BE2C (cell line): ENCODE measurements around the gene TREX2.

ENCODE experiments used
- DNase-seq: peaks from one replicate; pipeline ENCODE4 v3.0.0-alpha.2; 2020
- H3K27me3 ChIP-seq: fragments of 250-450 bp; sonication (Bioruptor Pico); 2 replicates; pipeline ENCODE4 v1.5.1; 2020; ENCODE audit warnings: mild to moderate bottlenecking
- H3K36me3 ChIP-seq: fragments of 250-450 bp; sonication (Bioruptor Pico); 2 replicates; pipeline ENCODE4 v1.5.1; 2020; ENCODE audit warnings: mild to moderate bottlenecking
- H3K4me1 ChIP-seq: fragments of 250-450 bp; sonication (Bioruptor Pico); 2 replicates; pipeline ENCODE4 v1.5.1; 2020
- H3K4me3 ChIP-seq: 2 replicates; pipeline ENCODE4 v1.5.1; 2011; ENCODE audit warnings: low read depth, low read length
- H3K9me3 ChIP-seq: fragments of 250-450 bp; sonication (Bioruptor Pico); 2 replicates; pipeline ENCODE4 v1.5.1; 2020
- TF ChIP-seq, protein P1 (sequence below): IDR thresholded peaks from 2 replicates; pipeline ENCODE4 v1.5.1; 2012; ENCODE audit warnings: mild to moderate bottlenecking, low read depth, low read length

TREX2 gene

DNA sequence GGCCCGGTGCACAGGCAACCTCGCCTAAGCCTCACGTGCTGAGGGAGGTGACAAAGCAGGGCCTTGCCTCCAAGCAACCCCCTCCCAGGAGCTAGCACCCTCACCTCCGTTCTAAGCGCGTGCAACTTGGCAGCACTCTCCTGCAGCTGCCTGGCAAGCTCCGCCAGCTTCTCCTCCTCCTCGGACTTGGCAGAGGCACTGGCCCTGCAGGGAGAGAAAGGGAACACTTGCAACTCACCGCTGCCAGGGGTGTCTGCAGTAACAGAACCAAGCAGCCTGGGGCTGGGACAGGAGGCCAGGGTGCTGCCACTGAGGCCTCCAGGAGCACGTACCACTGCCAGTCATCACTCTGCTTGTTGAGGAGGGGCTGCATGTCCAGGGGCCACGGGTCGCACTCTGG lies 10.3 kb upstream of the TREX2 start:
- Histone ChIP-seq H3K27me3 (no peaks in the 10 kb centered on the region), H3K4me1 (no peaks in the 10 kb centered on the region), H3K9me3 (no peaks in the 10 kb centered on the region), H3K4me3 (no peak overlapping the region), H3K36me3 (no peaks in the 10 kb centered on the region; the same call in 1 of the 2 replicates)
- DNase-seq = no peak
- TF ChIP-seq, protein P1, sequence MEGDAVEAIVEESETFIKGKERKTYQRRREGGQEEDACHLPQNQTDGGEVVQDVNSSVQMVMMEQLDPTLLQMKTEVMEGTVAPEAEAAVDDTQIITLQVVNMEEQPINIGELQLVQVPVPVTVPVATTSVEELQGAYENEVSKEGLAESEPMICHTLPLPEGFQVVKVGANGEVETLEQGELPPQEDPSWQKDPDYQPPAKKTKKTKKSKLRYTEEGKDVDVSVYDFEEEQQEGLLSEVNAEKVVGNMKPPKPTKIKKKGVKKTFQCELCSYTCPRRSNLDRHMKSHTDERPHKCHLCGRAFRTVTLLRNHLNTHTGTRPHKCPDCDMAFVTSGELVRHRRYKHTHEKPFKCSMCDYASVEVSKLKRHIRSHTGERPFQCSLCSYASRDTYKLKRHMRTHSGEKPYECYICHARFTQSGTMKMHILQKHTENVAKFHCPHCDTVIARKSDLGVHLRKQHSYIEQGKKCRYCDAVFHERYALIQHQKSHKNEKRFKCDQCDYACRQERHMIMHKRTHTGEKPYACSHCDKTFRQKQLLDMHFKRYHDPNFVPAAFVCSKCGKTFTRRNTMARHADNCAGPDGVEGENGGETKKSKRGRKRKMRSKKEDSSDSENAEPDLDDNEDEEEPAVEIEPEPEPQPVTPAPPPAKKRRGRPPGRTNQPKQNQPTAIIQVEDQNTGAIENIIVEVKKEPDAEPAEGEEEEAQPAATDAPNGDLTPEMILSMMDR = no peak

DNA sequence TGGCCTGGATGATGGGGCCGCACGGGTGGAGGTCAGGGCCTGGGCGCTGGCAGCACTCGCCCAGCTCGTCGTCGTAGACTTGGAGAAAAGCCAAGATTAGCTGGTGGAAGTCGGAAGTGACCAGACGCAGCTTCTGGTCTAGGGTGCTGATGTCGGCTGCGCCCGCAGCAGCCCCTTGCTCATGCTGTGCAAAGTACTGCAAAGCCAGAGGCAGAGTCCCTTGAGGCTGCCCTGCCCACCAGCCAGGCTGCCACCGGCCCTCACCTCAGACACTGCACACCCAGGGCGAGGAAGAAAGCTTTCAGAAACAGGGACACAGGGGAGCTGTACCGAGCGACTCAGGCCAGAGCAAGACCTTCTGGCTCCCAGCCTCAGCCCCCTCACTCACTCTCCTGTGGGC lies 9.7 kb upstream of the TREX2 start:
- H3K36me3 ChIP-seq = no peaks in the 10 kb centered on the region; the same call in 1 of the 2 replicates
- no peaks in the 10 kb centered on the region for H3K27me3 ChIP-seq
- no peaks in the 10 kb centered on the region for H3K4me1 ChIP-seq
- no peak overlapping the region for H3K4me3 ChIP-seq
- no peaks in the 10 kb centered on the region for H3K9me3 ChIP-seq
- peak; percentile 33 for DNase-seq
- TF ChIP-seq, protein P1 = no peak

DNA sequence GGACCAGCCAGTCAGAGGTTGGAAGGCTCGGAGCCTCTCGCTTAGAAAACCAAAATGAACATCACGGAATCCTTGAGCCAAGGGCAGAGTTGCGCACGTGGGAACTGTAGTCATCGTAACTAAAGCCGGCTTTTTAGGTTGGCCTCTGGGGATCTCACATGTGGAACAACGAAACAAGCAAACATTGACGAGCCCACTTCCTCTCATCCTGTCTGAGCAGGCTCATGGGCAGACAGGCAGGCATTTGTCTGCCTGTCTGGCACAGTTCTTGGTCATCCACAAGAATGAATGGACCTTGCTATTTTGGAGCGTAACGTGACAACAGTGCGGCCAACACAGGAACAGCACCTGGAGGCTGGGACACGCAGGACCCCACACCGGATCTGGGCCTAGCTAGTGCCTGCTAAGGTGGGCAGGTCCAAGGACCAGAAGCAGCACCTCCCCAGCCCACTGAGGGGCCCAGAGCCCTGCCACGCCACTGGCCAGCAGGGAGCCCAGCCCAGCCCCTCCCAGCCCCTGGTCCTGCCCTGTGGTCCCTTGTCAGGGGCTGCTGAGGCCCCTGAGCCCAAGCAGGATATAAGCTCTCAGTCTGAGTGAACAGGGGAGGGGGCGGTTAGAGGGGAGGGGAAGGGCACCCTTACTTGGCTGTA lies 9.2 kb upstream of the TREX2 start:
- Histone ChIP-seq H3K9me3 (no peaks in the 10 kb centered on the region), H3K4me1 (no peaks in the 10 kb centered on the region), H3K36me3 (no peaks in the 10 kb centered on the region; the same call in 1 of the 2 replicates), H3K27me3 (no peaks in the 10 kb centered on the region), H3K4me3 (no peak overlapping the region)
- TF ChIP-seq, protein P1 = no peak
- DNase-seq = no peak

DNA sequence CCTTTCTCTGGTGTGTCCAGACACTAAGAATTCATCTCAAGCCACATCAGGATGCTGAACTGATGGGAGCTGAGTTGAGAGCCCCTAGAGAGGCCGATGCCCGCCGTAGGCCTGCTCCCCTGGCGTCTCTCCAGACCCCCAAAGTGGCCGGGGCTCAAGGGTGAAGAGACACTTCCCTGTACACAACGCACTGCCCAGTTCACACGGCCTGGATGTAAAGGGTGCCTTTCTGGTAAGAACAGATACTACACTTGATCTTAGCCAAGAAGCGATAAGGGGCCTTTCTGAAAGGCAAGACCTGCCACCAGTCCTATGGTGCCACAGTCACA lies 5.1 kb upstream of the TREX2 start:
- TF ChIP-seq, protein P1 = no peak
- H3K9me3 ChIP-seq = no peaks in the 10 kb centered on the region

DNA sequence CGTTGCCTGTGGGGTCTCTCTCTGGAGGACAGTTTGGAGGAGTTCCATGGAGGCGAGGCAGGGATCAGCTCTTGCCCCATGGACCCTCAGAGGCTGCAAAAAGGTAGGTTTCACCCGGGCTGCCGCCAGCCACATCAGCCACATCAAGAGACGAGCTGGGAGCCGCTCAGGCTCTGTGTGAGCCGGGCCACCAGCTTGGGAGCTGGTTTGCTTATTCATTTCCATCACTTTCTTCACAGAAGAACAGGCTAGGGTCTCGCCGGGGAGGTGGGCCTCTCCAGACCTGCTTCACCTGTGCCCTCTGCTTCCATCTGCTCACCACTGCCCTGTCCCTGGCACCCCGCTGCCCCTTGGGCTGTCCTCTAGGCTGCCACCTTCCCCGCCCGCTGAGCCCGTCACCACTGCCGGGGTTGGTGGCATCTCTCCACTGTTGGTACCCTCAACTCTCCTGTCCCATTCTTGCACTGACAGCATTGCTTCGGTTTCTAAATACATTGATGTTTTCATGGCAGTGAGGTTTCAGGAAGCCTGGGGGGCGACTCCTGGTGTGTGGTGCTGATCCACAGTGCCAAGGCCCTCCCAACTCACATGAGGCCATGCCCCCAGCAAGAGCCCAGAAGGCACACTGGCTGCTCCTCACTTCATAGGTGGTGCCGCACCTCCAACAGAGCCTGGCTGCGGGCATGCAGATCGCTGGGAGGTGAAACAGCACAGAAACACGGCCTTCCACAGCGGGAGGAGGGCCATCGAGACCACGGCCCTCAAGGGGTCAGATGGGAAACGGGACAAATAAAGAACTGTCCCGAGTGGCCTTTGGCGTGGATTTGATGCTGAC lies 4.5 kb upstream of the TREX2 start:
- Histone ChIP-seq H3K36me3 (no peaks in the 10 kb centered on the region), H3K4me3 (no peak overlapping the region), H3K4me1 (no peaks in the 10 kb centered on the region), H3K27me3 (no peaks in the 10 kb centered on the region), H3K9me3 (no peaks in the 10 kb centered on the region)
- TF ChIP-seq, protein P1 = no peak
- no peak for DNase-seq

More for the DNA sequence above, 5.1 kb upstream of the TREX2 start:
- Histone ChIP-seq H3K36me3 (no peaks in the 10 kb centered on the region), H3K4me1 (no peaks in the 10 kb centered on the region), H3K4me3 (no peak overlapping the region), H3K27me3 (no peaks in the 10 kb centered on the region)
- no peak for DNase-seq

DNA sequence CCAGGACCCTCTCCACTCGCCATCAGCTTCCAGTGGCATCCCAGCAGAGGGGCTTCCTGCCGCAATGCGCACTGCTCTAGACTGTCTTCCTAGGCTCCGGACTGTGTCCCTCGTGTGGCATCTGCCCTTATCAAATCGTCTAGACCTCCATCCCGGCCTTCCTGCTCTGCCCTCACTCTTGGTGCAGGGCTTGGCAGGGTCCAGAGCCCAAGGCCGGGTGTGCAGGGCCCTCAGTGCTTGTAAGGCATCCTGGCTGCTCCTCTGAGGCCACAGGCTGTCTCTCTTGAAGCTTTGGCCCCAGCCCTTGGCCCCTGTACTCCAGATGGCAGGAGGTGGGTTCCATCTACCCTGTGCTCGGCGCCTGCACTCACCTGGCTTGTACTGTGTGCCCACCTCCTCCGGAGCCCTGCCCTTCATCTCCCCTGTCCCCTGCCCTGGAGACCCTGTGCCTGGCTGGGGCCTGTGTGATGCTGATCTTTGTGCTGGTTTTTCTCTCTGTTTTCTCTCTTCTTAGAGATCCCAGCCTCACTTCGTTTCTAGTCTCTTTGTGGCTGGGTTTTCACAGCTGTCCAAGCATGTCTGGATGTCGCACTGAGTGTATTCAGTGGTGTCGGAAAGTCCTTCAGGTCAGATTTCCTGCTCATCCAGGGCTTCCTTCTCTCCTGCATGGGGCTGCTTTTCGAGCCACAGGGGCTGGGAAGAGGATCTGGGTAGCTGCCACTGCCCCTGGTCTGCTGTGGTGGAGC lies 3.7 kb upstream of the TREX2 start:
- Histone ChIP-seq H3K4me1 (no peaks in the 10 kb centered on the region), H3K36me3 (no peaks in the 10 kb centered on the region), H3K4me3 (no peak overlapping the region), H3K9me3 (no peaks in the 10 kb centered on the region), H3K27me3 (no peaks in the 10 kb centered on the region)
- TF ChIP-seq, protein P1 = no peak
- DNase-seq = no peak
